GM12865 (cell line): ENCODE results near the gene CEP350.

Source experiments
- DNase-seq: peaks from one replicate; pipeline ENCODE4 v3.0.0; 2010; ENCODE audit warnings: low read depth
- H3K4me3 ChIP-seq: 2 replicates; pipeline ENCODE4 v1.5.1; 2011; ENCODE audit warnings: mild to moderate bottlenecking, low read depth, low read length, control low read depth
- CTCF ChIP-seq: IDR thresholded peaks from 2 replicates; pipeline ENCODE4 v1.5.1; 2011; ENCODE audit warnings: low read length, control low read depth, low read depth, inconsistent platforms; ENCODE audit not compliant: insufficient read depth; ENCODE audit errors: missing control alignments

The CEP350 gene

GRCh38 chr1:179923029-179923428, 31.6 kb upstream of the CEP350 start:
- no peak for TF ChIP-seq CTCF
- H3K4me3 ChIP-seq = no peak overlapping the region
- no peak for DNase-seq

- no peak for TF ChIP-seq CTCF
- DNase-seq = peak; percentile 10
- no peak overlapping the region for H3K4me3 ChIP-seq
Measured at GRCh38 chr1:179924268-179924667, 30.3 kb upstream of the CEP350 start.

GRCh38 chr1:179925302-179925701, 29.3 kb upstream of the CEP350 start:
- no peak for TF ChIP-seq CTCF
- DNase-seq = no peak
- no peak overlapping the region for H3K4me3 ChIP-seq

DNA sequence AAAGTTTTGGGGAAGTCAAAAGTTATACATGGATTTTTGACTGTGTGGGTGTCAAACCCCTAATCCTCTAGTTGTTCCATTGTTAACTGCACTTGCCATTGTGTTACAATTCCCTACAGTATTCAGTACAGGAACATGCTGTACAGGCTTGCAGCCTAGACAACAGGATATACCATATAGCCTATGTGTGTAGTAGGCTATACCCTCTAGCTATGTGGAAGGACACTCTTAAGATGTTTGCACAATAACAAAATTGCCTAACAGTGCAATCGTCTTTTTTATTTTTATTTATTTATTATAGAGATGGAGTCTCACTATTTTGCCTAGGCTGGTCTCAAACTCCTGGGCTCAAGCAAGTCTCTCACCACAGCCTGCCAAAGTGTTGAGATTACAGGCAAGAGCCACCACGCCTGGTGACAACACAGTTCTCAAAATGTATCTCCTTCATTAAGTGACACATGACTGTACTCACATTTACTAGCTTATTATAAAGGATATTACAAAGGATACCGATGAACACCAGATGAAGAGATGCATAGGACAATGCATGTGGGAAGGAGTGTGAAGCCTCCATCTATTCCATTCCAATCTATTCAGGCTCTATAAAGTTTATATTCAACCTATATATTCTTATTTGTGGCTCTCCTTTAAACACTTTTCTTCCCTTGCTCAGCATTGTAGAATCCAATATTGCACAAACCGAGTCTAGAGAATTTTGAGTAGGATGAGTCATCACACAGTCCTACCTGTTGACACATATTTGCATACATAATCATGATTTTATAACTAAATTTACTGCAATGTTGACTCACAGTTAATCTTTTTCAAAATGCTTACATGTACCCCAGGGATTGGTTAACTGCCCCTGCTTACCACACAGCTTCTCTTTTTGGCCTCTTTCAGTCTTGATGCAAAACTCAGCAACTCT, 28.4 kb upstream of the CEP350 start:
- no peak for DNase-seq
- no peak overlapping the region for H3K4me3 ChIP-seq
- TF ChIP-seq CTCF = no peak

DNA sequence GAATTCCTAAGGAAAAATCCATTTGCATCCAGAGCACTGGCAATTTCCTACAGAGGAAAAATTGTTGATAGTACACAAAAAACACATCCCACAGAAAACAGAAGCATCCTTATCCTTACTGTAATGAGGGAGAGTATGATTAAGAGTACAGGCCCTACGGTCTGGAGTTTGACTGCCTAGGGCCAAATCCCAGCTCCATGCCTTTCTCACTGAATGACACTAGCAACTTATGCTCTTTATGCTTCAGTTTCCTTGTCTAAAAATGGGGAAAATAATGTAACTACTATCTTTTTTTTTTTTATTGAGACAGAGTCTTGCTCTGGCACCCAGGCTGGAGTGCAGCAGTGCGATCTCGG, 27.8 kb upstream of the CEP350 start:
- no peak overlapping the region for H3K4me3 ChIP-seq
- DNase-seq = no peak
- no peak for TF ChIP-seq CTCF

GRCh38 chr1:179929955-179930798, 24.4 kb upstream of the CEP350 start:
- no peak for TF ChIP-seq CTCF
- no peak for DNase-seq
- H3K4me3 ChIP-seq = no peak overlapping the region
